Trophoblast cell (in vitro differentiated cells and primary cell): ENCODE measurements around the gene MPPE1.

ENCODE experiments used
- DNase-seq, 2 donors: peaks; one replicate each; pipeline ENCODE4 v3.0.0-alpha.2; 2016
- H2AFZ ChIP-seq: 2 replicates; pipeline ENCODE4 v1.6.1; 2013; ENCODE audit warnings: low read length, moderate library complexity, mild to moderate bottlenecking; ENCODE audit not compliant: insufficient read depth, poor library complexity
- H2AK5ac ChIP-seq: 2 replicates; pipeline ENCODE4 v1.6.1; 2013; ENCODE audit warnings: mild to moderate bottlenecking, low read length
- H2BK120ac ChIP-seq: 2 replicates; pipeline ENCODE4 v1.6.1; 2013; ENCODE audit warnings: low read length, mild to moderate bottlenecking, moderate library complexity; ENCODE audit not compliant: insufficient read depth, poor library complexity
- H2BK12ac ChIP-seq: 2 replicates; pipeline ENCODE4 v1.6.1; 2013; ENCODE audit warnings: mild to moderate bottlenecking, low read length, moderate library complexity
- H2BK5ac ChIP-seq: 2 replicates; pipeline ENCODE4 v1.6.1; 2013; ENCODE audit warnings: low read length, low read depth, moderate library complexity, mild to moderate bottlenecking; ENCODE audit not compliant: poor library complexity
- H3K14ac ChIP-seq: 2 replicates; pipeline ENCODE4 v1.6.1; 2013; ENCODE audit warnings: mild to moderate bottlenecking, low read length
- H3K18ac ChIP-seq: 2 replicates; pipeline ENCODE4 v1.6.1; 2013; ENCODE audit warnings: mild to moderate bottlenecking, low read length
- H3K23ac ChIP-seq: 2 replicates; pipeline ENCODE4 v1.6.1; 2013; ENCODE audit warnings: low read length
- H3K27ac ChIP-seq: 2 replicates; pipeline ENCODE4 v1.5.1; 2013; ENCODE audit warnings: low read depth, mild to moderate bottlenecking, inconsistent platforms, low read length, moderate library complexity
- H3K27me3 ChIP-seq: 2 replicates; pipeline ENCODE4 v1.6.1; 2013; ENCODE audit warnings: inconsistent platforms, mild to moderate bottlenecking, low read length, moderate library complexity; ENCODE audit not compliant: insufficient read depth
- H3K36me3 ChIP-seq, 2 experiments: 1 replicate in 1 of 2; 2 replicates in 1 of 2; pipeline ENCODE4 v1.6.1; 2013; ENCODE audit warnings: low read length in 2 of 2, mild to moderate bottlenecking in 2 of 2, moderate library complexity in 1 of 2; ENCODE audit not compliant: insufficient read depth in 2 of 2, control insufficient read depth in 1 of 2
- H3K4ac ChIP-seq: 2 replicates; pipeline ENCODE4 v1.6.1; 2013; ENCODE audit warnings: low read depth, mild to moderate bottlenecking, low read length, moderate library complexity
- H3K4me1 ChIP-seq, 2 experiments: 1 replicate in 1 of 2; 2 replicates in 1 of 2; pipeline ENCODE4 v1.6.1; 2013; ENCODE audit warnings: low read length in 2 of 2, mild to moderate bottlenecking in 2 of 2, moderate library complexity in 1 of 2; ENCODE audit not compliant: insufficient read depth in 2 of 2, control insufficient read depth in 1 of 2
- H3K4me2 ChIP-seq: 2 replicates; pipeline ENCODE4 v1.6.1; 2013; ENCODE audit warnings: inconsistent platforms, mild to moderate bottlenecking, low read length, moderate library complexity
- H3K4me3 ChIP-seq: 2 replicates; pipeline ENCODE4 v1.5.1; 2013; ENCODE audit warnings: mild to moderate bottlenecking, low read depth, low read length, inconsistent platforms
- H3K79me1 ChIP-seq: one replicate; pipeline ENCODE4 v1.6.1; 2013; ENCODE audit warnings: low read length
- H3K79me2 ChIP-seq: 2 replicates; pipeline ENCODE4 v1.6.1; 2013; ENCODE audit warnings: low read length, mild to moderate bottlenecking; ENCODE audit not compliant: control insufficient read depth, insufficient read depth, poor library complexity
- H3K9ac ChIP-seq: 2 replicates; pipeline ENCODE4 v1.6.1; 2013; ENCODE audit warnings: mild to moderate bottlenecking, low read length
- H3K9me3 ChIP-seq: 2 replicates; pipeline ENCODE4 v1.6.1; 2013; ENCODE audit warnings: low read depth, mild to moderate bottlenecking, control low read depth, inconsistent platforms, low read length; ENCODE audit not compliant: insufficient read depth
- H4K12ac ChIP-seq: 2 replicates; pipeline ENCODE4 v1.6.1; 2013; ENCODE audit warnings: low read depth, mild to moderate bottlenecking, low read length, moderate library complexity
- H4K8ac ChIP-seq: 2 replicates; pipeline ENCODE4 v1.6.1; 2013; ENCODE audit warnings: low read depth, mild to moderate bottlenecking, low read length, moderate library complexity
- H4K91ac ChIP-seq: one replicate; pipeline ENCODE4 v1.6.1; 2013; ENCODE audit warnings: low read depth, mild to moderate bottlenecking, low read length, moderate library complexity
- WGBS: extraction: QIAGEN DNeasy Blood & Tissue Kit; methylation state at CpG from one replicate; pipeline ENCODE4 v1.1.7; 2013; ENCODE audit warnings: missing lambda C conversion rate; ENCODE audit not compliant: insufficient read length, insufficient coverage; ENCODE audit errors: extremely low coverage; 5-methylcytosine and 5-hydroxymethylcytosine counted together

The MPPE1 gene

GRCh38 chr18:11864471-11864870, 43.6 kb downstream of the MPPE1 start:
- Histone ChIP-seq H3K27ac (no peak overlapping the region), H3K27me3 (no peaks in the 10 kb centered on the region), H4K8ac (no peak overlapping the region), H3K18ac (no peak overlapping the region), H3K9ac (no peak overlapping the region), H3K4me3 (no peak overlapping the region), H3K9me3 (no peaks in the 10 kb centered on the region), H3K4ac (no peak overlapping the region), H4K12ac (no peak overlapping the region), H3K4me1 (peaks cover 6 to 7% of the 10 kb centered on the region in 2 experiments), H3K14ac (no peak overlapping the region), H2BK120ac (no peak overlapping the region), H3K4me2 (no peak overlapping the region), H2AK5ac (no peak overlapping the region), H2AFZ (no peak overlapping the region), H3K79me1 (peaks cover 4% of the 10 kb centered on the region), H2BK12ac (no peak overlapping the region), H3K36me3 (no peaks in the 10 kb centered on the region), H3K79me2 (no peaks in the 10 kb centered on the region), H2BK5ac (no peak overlapping the region), H4K91ac (no peak overlapping the region), H3K23ac (no peak overlapping the region)
- DNase-seq, result no peak
- no CpG with 5 or more reads among the region's 2 CpGs for WGBS

- Histone ChIP-seq H3K9me3 (no peaks in the 10 kb centered on the region), H3K79me1 (peaks cover 9% of the 10 kb centered on the region), H3K4ac (no peak overlapping the region), H2BK5ac (no peak overlapping the region), H4K91ac (no peak overlapping the region), H3K18ac (no peak overlapping the region), H4K12ac (no peak overlapping the region), H2AK5ac (no peak overlapping the region), H3K27me3 (no peaks in the 10 kb centered on the region), H3K23ac (no peak overlapping the region), H3K27ac (no peak overlapping the region), H3K79me2 (no peaks in the 10 kb centered on the region), H3K9ac (no peak overlapping the region), H3K36me3 (no peaks in the 10 kb centered on the region), H2BK12ac (no peak overlapping the region), H3K4me2 (no peak overlapping the region), H3K14ac (no peak overlapping the region), H2AFZ (no peak overlapping the region), H3K4me1 (peaks cover 11 to 15% of the 10 kb centered on the region in 2 experiments), H4K8ac (no peak overlapping the region), H2BK120ac (no peak overlapping the region), H3K4me3 (no peak overlapping the region)
- no CpG with 5 or more reads among the region's 6 CpGs for WGBS
- peak in 1 of 2 donors; percentile 31 for DNase-seq
These were observed 45.5 kb downstream of the MPPE1 start for GRCh38 chr18:11862468-11863137.

- WGBS, result 100% methylated on average over 7 of the region's 20 CpGs
- H3K79me2 ChIP-seq, result no peaks in the 10 kb centered on the region
These were observed 46.4 kb downstream of the MPPE1 start for GRCh38 chr18:11861583-11862288.

GRCh38 chr18:11860594-11861450, 47.3 kb downstream of the MPPE1 start:
- no peak overlapping the region for H3K4me2 ChIP-seq
- H3K4me3 ChIP-seq, result no peak overlapping the region
- peak overlapping the region; percentile 70 for H2BK12ac ChIP-seq
- no peak overlapping the region for H2BK120ac ChIP-seq
- peaks cover 13 to 23% of the 10 kb centered on the region in 2 experiments for H3K4me1 ChIP-seq
- no peak overlapping the region for H3K18ac ChIP-seq
- no peak overlapping the region for H3K27ac ChIP-seq
- peak overlapping the region; percentile 2 for H2AK5ac ChIP-seq
- H3K23ac ChIP-seq, result no peak overlapping the region
- DNase-seq, result peak in 1 of 2 donors; percentile 16
- no peak overlapping the region for H4K12ac ChIP-seq
- H3K4ac ChIP-seq, result no peak overlapping the region
- no peaks in the 10 kb centered on the region for H3K27me3 ChIP-seq
- H3K79me1 ChIP-seq, result peaks cover 18% of the 10 kb centered on the region
- no peaks in the 10 kb centered on the region for H3K79me2 ChIP-seq
- H3K14ac ChIP-seq, result no peak overlapping the region
- no peak overlapping the region for H2BK5ac ChIP-seq
- no peak overlapping the region for H2AFZ ChIP-seq
- H4K91ac ChIP-seq, result no peak overlapping the region
- H4K8ac ChIP-seq, result no peak overlapping the region
- no peaks in the 10 kb centered on the region for H3K36me3 ChIP-seq
- H3K9ac ChIP-seq, result no peak overlapping the region
- no peaks in the 10 kb centered on the region for H3K9me3 ChIP-seq
- WGBS, result no CpG with 5 or more reads among the region's 17 CpGs

More at GRCh38 chr18:11861583-11862288, 46.4 kb downstream of the MPPE1 start:
- Histone ChIP-seq H3K9me3 (no peaks in the 10 kb centered on the region), H3K9ac (no peak overlapping the region), H2BK12ac (peak overlapping the region; percentile 12), H4K8ac (no peak overlapping the region), H3K4me3 (no peak overlapping the region), H3K27ac (no peak overlapping the region), H2BK5ac (no peak overlapping the region), H3K79me1 (peaks cover 15% of the 10 kb centered on the region), H2AK5ac (no peak overlapping the region), H3K36me3 (no peaks in the 10 kb centered on the region), H3K18ac (no peak overlapping the region), H2BK120ac (no peak overlapping the region), H3K4me2 (no peak overlapping the region), H3K27me3 (no peaks in the 10 kb centered on the region), H4K12ac (no peak overlapping the region), H3K14ac (no peak overlapping the region), H3K23ac (no peak overlapping the region), H3K4ac (no peak overlapping the region), H3K4me1 (peaks cover 13 to 20% of the 10 kb centered on the region in 2 experiments), H2AFZ (no peak overlapping the region), H4K91ac (no peak overlapping the region)
- peak in 1 of 2 donors; percentile 52 for DNase-seq
